Panc1 (cell line): Measurements from ENCODE around the gene TRAPPC12. TPM values are rescaled to one million over a fixed set of nuclear protein-coding genes. Genes with fewer than 3 reads are reported as not detected.

ENCODE experiments used
- ATAC-seq: fragments of 200-7000 bp; cut with Tn5 transposase; 2 replicates; pipeline ENCODE4 v1.9.1; 2020; ENCODE audit warnings: mild to moderate bottlenecking, moderate library complexity
- BruUV-seq: library from RNA; stranded (reverse); fragments of 400-500 nt; replicated peaks from 2 replicates; lab custom pipeline; 2021; lab: Mats Ljungman, UMichigan
- CTCF ChIA-PET: fragments of 300-600 bp; sonication (Branson Sonifier 250); formaldehyde crosslinking; loops from one replicate; lab custom pipeline; 2022; ENCODE audit warnings: antibody characterized with exemption; lab: Charles Lee
- POLR2A ChIA-PET: fragments of 300-600 bp; sonication (Branson Sonifier 250); formaldehyde crosslinking; loops from one replicate; lab custom pipeline; 2022; ENCODE audit warnings: antibody characterized with exemption; lab: Charles Lee
- DNase-seq: peaks from one replicate; pipeline ENCODE4 v3.0.0-alpha.2; 2010; ENCODE audit warnings: low read depth, low spot score
- H3K27ac ChIP-seq: 2 replicates; pipeline ENCODE4 v1.5.1; 2011; ENCODE audit warnings: mild to moderate bottlenecking, low read length, inconsistent platforms
- H3K27me3 ChIP-seq: fragments of 200-500 bp; sonication (Bioruptor generic); 2 replicates; pipeline ENCODE4 v1.6.0; 2014; ENCODE audit warnings: low read length, inconsistent platforms; ENCODE audit not compliant: control insufficient read depth, insufficient read depth
- H3K36me3 ChIP-seq: fragments of 200-500 bp; sonication (Bioruptor generic); 2 replicates; pipeline ENCODE4 v1.5.1; 2014; ENCODE audit warnings: inconsistent platforms, mild to moderate bottlenecking, low read length, moderate library complexity; ENCODE audit not compliant: control insufficient read depth, insufficient read depth
- H3K4me1 ChIP-seq: 2 replicates; pipeline ENCODE4 v1.5.1; 2011; ENCODE audit warnings: inconsistent platforms, mild to moderate bottlenecking, low read length, moderate library complexity; ENCODE audit not compliant: control insufficient read depth, insufficient read depth
- H3K4me3 ChIP-seq, 2 experiments: 2 replicates each; pipeline ENCODE4 v1.5.1; 2011 to 2012; ENCODE audit warnings: low read depth in 2 of 2, low read length in 2 of 2, mild to moderate bottlenecking in 2 of 2, inconsistent platforms in 1 of 2, moderate library complexity in 1 of 2
- H3K9me3 ChIP-seq: fragments of 200-500 bp; sonication (Bioruptor generic); 2 replicates; pipeline ENCODE4 v1.5.1; 2014; ENCODE audit warnings: low read depth, mild to moderate bottlenecking, inconsistent platforms, low read length, moderate library complexity; ENCODE audit not compliant: control insufficient read depth, insufficient read depth
- POLR2AphosphoS5 ChIP-seq: IDR thresholded peaks from 2 replicates; pipeline ENCODE4 v1.6.1; 2012; ENCODE audit warnings: mild to moderate bottlenecking, low read depth, low read length, moderate library complexity
- SIN3A ChIP-seq: IDR thresholded peaks from 2 replicates; pipeline ENCODE4 v1.6.1; 2012; ENCODE audit warnings: low read depth, mild to moderate bottlenecking, low read length, moderate library complexity, borderline replicate concordance; ENCODE audit not compliant: insufficient read depth
- TCF7L2 ChIP-seq: IDR thresholded peaks from 2 replicates; pipeline ENCODE4 v1.6.1; 2011; ENCODE audit warnings: mild to moderate bottlenecking, low read depth, low read length, inconsistent platforms
- in situ Hi-C: cut with HindIII; loops from 2 replicates; pipeline ENCODE4 v1.10.0; 2016; ENCODE audit warnings: low sequenced_read_pairs, low pct_unique_long_range_greater_than_20kb
- intact Hi-C: fragments of 100-400 bp; cut with micrococcal nuclease; formaldehyde crosslinking; loops from one replicate; pipeline ENCODE4 v1.10.0; 2022; ENCODE audit not compliant: unreplicated experiment
- total RNA-seq: library from RNA; stranded (reverse); gene quantifications from one replicate; pipeline ENCODE4 v1.2.1, GENCODE V29; 2021; ENCODE audit not compliant: unreplicated experiment
- TF ChIP-seq, protein P1 (sequence below): fragments of 450-650 bp; IDR thresholded peaks from 2 replicates; pipeline ENCODE4 v1.5.1; 2017; ENCODE audit warnings: mild to moderate bottlenecking
- TF ChIP-seq, protein P2 (sequence below), 2 experiments: IDR thresholded peaks; 2 replicates each; pipeline ENCODE4 v1.6.1; 2011 to 2012; ENCODE audit warnings: low read depth in 2 of 2, control low read depth in 1 of 2, low read length in 1 of 2, mild to moderate bottlenecking in 1 of 2, moderate library complexity in 1 of 2; ENCODE audit not compliant: insufficient read depth in 1 of 2

Gene TRAPPC12
- total RNA-seq, 1 experiment from 2014 or later: 78.7 TPM

DNA sequence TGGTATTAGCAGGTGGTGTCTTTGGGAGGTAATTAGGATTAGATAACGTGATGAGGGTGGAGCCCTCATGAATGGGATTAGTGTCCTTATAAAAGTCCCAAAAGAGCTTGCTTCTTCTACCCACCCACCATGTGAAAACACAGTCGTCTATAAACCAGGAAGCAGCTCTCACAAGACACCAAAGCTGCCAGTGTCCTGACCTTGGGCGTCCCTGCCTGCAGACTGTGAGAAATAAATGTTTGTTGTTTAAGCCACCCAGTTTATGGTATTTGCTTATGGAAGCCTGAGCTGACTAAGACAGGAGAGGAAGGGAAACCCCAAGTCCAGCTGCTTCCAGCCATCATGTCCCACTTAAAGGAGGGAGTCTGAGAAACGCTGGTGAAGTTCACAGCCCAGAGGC lies 126.3 kb downstream of the TRAPPC12 start:
- BruUV-seq: no TSS peak
- ChIA-PET CTCF (no interaction called here), POLR2A (interaction anchor here (0.9 kb wide), 1 partner anchor 11 kb away, joined by 3 read pairs; no protein-coding TSS in a partner anchor)
- DNase-seq (no peak), ATAC-seq (no peak)
- intact Hi-C loops (no loop called here), in situ Hi-C loops (no loop called here)
- Histone ChIP-seq H3K4me3 (no peak overlapping the region), H3K27me3 (no peaks in the 10 kb centered on the region), H3K9me3 (no peaks in the 10 kb centered on the region), H3K27ac (no peak overlapping the region), H3K4me1 (no peaks in the 10 kb centered on the region), H3K36me3 (no peaks in the 10 kb centered on the region)
- TF ChIP-seq TCF7L2 (no peak), POLR2AphosphoS5 (no peak), SIN3A (no peak)
- TF ChIP-seq, protein P1, sequence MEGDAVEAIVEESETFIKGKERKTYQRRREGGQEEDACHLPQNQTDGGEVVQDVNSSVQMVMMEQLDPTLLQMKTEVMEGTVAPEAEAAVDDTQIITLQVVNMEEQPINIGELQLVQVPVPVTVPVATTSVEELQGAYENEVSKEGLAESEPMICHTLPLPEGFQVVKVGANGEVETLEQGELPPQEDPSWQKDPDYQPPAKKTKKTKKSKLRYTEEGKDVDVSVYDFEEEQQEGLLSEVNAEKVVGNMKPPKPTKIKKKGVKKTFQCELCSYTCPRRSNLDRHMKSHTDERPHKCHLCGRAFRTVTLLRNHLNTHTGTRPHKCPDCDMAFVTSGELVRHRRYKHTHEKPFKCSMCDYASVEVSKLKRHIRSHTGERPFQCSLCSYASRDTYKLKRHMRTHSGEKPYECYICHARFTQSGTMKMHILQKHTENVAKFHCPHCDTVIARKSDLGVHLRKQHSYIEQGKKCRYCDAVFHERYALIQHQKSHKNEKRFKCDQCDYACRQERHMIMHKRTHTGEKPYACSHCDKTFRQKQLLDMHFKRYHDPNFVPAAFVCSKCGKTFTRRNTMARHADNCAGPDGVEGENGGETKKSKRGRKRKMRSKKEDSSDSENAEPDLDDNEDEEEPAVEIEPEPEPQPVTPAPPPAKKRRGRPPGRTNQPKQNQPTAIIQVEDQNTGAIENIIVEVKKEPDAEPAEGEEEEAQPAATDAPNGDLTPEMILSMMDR: no peak
- TF ChIP-seq, protein P2, sequence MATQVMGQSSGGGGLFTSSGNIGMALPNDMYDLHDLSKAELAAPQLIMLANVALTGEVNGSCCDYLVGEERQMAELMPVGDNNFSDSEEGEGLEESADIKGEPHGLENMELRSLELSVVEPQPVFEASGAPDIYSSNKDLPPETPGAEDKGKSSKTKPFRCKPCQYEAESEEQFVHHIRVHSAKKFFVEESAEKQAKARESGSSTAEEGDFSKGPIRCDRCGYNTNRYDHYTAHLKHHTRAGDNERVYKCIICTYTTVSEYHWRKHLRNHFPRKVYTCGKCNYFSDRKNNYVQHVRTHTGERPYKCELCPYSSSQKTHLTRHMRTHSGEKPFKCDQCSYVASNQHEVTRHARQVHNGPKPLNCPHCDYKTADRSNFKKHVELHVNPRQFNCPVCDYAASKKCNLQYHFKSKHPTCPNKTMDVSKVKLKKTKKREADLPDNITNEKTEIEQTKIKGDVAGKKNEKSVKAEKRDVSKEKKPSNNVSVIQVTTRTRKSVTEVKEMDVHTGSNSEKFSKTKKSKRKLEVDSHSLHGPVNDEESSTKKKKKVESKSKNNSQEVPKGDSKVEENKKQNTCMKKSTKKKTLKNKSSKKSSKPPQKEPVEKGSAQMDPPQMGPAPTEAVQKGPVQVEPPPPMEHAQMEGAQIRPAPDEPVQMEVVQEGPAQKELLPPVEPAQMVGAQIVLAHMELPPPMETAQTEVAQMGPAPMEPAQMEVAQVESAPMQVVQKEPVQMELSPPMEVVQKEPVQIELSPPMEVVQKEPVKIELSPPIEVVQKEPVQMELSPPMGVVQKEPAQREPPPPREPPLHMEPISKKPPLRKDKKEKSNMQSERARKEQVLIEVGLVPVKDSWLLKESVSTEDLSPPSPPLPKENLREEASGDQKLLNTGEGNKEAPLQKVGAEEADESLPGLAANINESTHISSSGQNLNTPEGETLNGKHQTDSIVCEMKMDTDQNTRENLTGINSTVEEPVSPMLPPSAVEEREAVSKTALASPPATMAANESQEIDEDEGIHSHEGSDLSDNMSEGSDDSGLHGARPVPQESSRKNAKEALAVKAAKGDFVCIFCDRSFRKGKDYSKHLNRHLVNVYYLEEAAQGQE (IDR thresholded peaks at IDR 0.05; ENCODE audit: insufficient read depth in 1 of 2, low read depth in 2 of 2, low read length in 1 of 2): no peak

DNA sequence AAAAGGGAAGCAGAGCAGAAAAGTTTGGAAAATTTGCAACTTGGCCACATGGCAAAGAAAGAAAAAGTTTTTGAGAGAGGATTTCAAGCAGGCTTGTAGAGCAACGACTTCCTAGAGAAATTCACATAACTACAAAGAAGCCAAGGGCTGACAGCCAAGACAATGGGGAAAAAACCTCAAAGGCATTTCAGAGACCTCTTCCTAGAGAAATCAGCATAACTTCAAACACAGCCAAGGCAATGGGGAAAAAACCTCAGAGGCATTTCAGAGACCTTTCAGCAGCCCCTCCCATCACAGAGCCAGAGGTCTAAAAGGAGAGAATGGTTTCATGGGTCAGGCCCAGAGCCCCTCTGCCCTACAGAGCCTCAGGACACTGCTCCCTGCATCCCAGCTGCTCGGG lies 132.6 kb downstream of the TRAPPC12 start:
- CTCF ChIA-PET: no interaction called here
- DNase-seq (no peak), ATAC-seq (no peak)
- Histone ChIP-seq H3K4me1 (no peaks in the 10 kb centered on the region), H3K27ac (no peak overlapping the region), H3K9me3 (no peaks in the 10 kb centered on the region), H3K36me3 (no peaks in the 10 kb centered on the region), H3K4me3 (no peak overlapping the region), H3K27me3 (no peaks in the 10 kb centered on the region)
- BruUV-seq: no TSS peak
- intact Hi-C loops (no loop called here), in situ Hi-C loops (no loop called here)
- no peak for TF ChIP-seq SIN3A
- no peak for TF ChIP-seq TCF7L2
- TF ChIP-seq, protein P2 (IDR thresholded peaks at IDR 0.05; ENCODE audit: insufficient read depth in 1 of 2, low read depth in 2 of 2, low read length in 1 of 2): no peak
- TF ChIP-seq, protein P1: no peak
- no peak for TF ChIP-seq POLR2AphosphoS5
- POLR2A ChIA-PET: no interaction called here
